HepG2 (cell line): ENCODE results near the gene SOX12. TPM values are rescaled to one million over a fixed set of nuclear protein-coding genes. Genes with fewer than 3 reads are reported as not detected.
A peak's percentile ranks its signal among the peaks of the same experiment; 100 is the strongest.

Source experiments
- CHD2 ChIP-seq: IDR thresholded peaks from 2 replicates; pipeline ENCODE4 v1.6.1; 2011; ENCODE audit warnings: low read depth, low read length, improper control_type of control experiment
- CHD4 ChIP-seq: fragments of 200-600 bp; sonication (generic); IDR thresholded peaks from 2 replicates; pipeline ENCODE4 v1.7.0; 2017; ENCODE audit warnings: mild to moderate bottlenecking, low read length, borderline replicate concordance
- FOSL1 ChIP-seq: sonication (generic); formaldehyde crosslinking; IDR thresholded peaks from 2 replicates; pipeline ENCODE4 v1.9.0; 2021; ENCODE audit warnings: missing genetic modification reagents, borderline replicate concordance
- GABPB1 ChIP-seq: IDR thresholded peaks from 2 replicates; pipeline ENCODE4 v1.6.1; 2016; ENCODE audit warnings: mild to moderate bottlenecking, missing genetic modification reagents, moderate library complexity, missing compliant biosample characterization
- KDM6A ChIP-seq: IDR thresholded peaks from 2 replicates; pipeline ENCODE4 v1.6.1; 2016; ENCODE audit warnings: low read depth
- KLF6 ChIP-seq: IDR thresholded peaks from 2 replicates; pipeline ENCODE4 v1.8.0; 2016; ENCODE audit warnings: missing biosample characterization, missing genetic modification reagents
- MAFF ChIP-seq: IDR thresholded peaks from 2 replicates; pipeline ENCODE4 v1.6.1; 2011; ENCODE audit warnings: low read depth, low read length, improper control_type of control experiment
- MAFG ChIP-seq: sonication (generic); formaldehyde crosslinking; IDR thresholded peaks from 2 replicates; pipeline ENCODE4 v1.5.1; 2020; ENCODE audit warnings: mild to moderate bottlenecking, missing genetic modification reagents
- NR0B2 ChIP-seq: sonication (generic); formaldehyde crosslinking; IDR thresholded peaks from 2 replicates; pipeline ENCODE4 v1.4.0; 2020; ENCODE audit warnings: mild to moderate bottlenecking, missing genetic modification reagents
- PITX1 ChIP-seq: sonication (generic); formaldehyde crosslinking; IDR thresholded peaks from 2 replicates; pipeline ENCODE4 v1.5.1; 2020; ENCODE audit warnings: mild to moderate bottlenecking, missing genetic modification reagents
- POLR2AphosphoS2 ChIP-seq: IDR thresholded peaks from 2 replicates; pipeline ENCODE4 v1.6.1; 2011; ENCODE audit warnings: low read depth, low read length, improper control_type of control experiment
- RBAK ChIP-seq: sonication (generic); formaldehyde crosslinking; IDR thresholded peaks from 2 replicates; pipeline ENCODE4 v1.5.1; 2020; ENCODE audit warnings: mild to moderate bottlenecking, missing genetic modification reagents
- SALL1 ChIP-seq: sonication (generic); formaldehyde crosslinking; IDR thresholded peaks from 2 replicates; pipeline ENCODE4 v1.8.0; 2022; ENCODE audit warnings: mild to moderate bottlenecking, missing genetic modification reagents
- SMARCC2 ChIP-seq: fragments of 450-650 bp; IDR thresholded peaks from 2 replicates; pipeline ENCODE4 v1.6.1; 2017; ENCODE audit warnings: antibody characterized with exemption, mild to moderate bottlenecking
- TCF7L2 ChIP-seq: IDR thresholded peaks from 2 replicates; pipeline ENCODE4 v1.6.1; 2011; ENCODE audit warnings: mild to moderate bottlenecking, low read depth, low read length, moderate library complexity
- TSC22D2 ChIP-seq: sonication (generic); formaldehyde crosslinking; IDR thresholded peaks from 2 replicates; pipeline ENCODE4 v1.5.1; 2020; ENCODE audit warnings: missing genetic modification reagents, mild to moderate bottlenecking, borderline replicate concordance
- WIZ ChIP-seq: sonication (generic); formaldehyde crosslinking; IDR thresholded peaks from 2 replicates; pipeline ENCODE4 v1.5.1; 2020; ENCODE audit warnings: mild to moderate bottlenecking, missing genetic modification reagents
- XRCC5 ChIP-seq: fragments of 200-400 bp; formaldehyde crosslinking; optimal IDR thresholded peaks from 2 replicates; pipeline ENCODE3; 2017; ENCODE audit warnings: mild to moderate bottlenecking, low read length
- ZBTB7B ChIP-seq: sonication (generic); formaldehyde crosslinking; IDR thresholded peaks from 2 replicates; pipeline ENCODE4 v1.4.0; 2020; ENCODE audit warnings: missing genetic modification reagents
- ZC3H4 ChIP-seq: sonication (generic); formaldehyde crosslinking; IDR thresholded peaks from 2 replicates; pipeline ENCODE4 v1.4.0; 2020; ENCODE audit warnings: missing genetic modification reagents, borderline replicate concordance
- ZFP90 ChIP-seq: sonication (generic); formaldehyde crosslinking; IDR thresholded peaks from 2 replicates; pipeline ENCODE4 v1.8.0; 2022; ENCODE audit warnings: missing genetic modification reagents, mild to moderate bottlenecking, inconsistent platforms, borderline replicate concordance
- ZNF260 ChIP-seq: sonication (generic); formaldehyde crosslinking; IDR thresholded peaks from 2 replicates; pipeline ENCODE4 v1.4.0; 2020; ENCODE audit warnings: missing genetic modification reagents, low read depth, mild to moderate bottlenecking, borderline replicate concordance
- ZNF292 ChIP-seq: sonication (generic); formaldehyde crosslinking; IDR thresholded peaks from 2 replicates; pipeline ENCODE4 v1.8.1; 2022; ENCODE audit warnings: mild to moderate bottlenecking, low read depth, missing genetic modification reagents, borderline replicate concordance
- ZNF550 ChIP-seq: sonication (generic); formaldehyde crosslinking; IDR thresholded peaks from 2 replicates; pipeline ENCODE4 v1.4.0; 2020; ENCODE audit warnings: mild to moderate bottlenecking, missing genetic modification reagents, borderline replicate concordance
- ZNF577 ChIP-seq: sonication (generic); formaldehyde crosslinking; IDR thresholded peaks from 2 replicates; pipeline ENCODE4 v1.4.0; 2020; ENCODE audit warnings: mild to moderate bottlenecking, low read depth, missing genetic modification reagents, borderline replicate concordance
- ZNF629 ChIP-seq: sonication (generic); formaldehyde crosslinking; conservative IDR thresholded peaks from 2 replicates; pipeline ENCODE4 v1.5.0; 2020; ENCODE audit warnings: missing genetic modification reagents
- ZNF710 ChIP-seq: sonication (generic); formaldehyde crosslinking; IDR thresholded peaks from 2 replicates; pipeline ENCODE4 v1.5.0; 2020; ENCODE audit warnings: mild to moderate bottlenecking, missing genetic modification reagents, borderline replicate concordance
- ZNF724P ChIP-seq: sonication (generic); formaldehyde crosslinking; IDR thresholded peaks from 2 replicates; pipeline ENCODE4 v1.8.0; 2022; ENCODE audit warnings: missing genetic modification reagents, borderline replicate concordance
- ZNF761 ChIP-seq: sonication (generic); formaldehyde crosslinking; conservative IDR thresholded peaks from 2 replicates; pipeline ENCODE4 v1.4.0; 2020; ENCODE audit warnings: mild to moderate bottlenecking, missing genetic modification reagents
- ZNF850 ChIP-seq: sonication (generic); formaldehyde crosslinking; conservative IDR thresholded peaks from 2 replicates; pipeline ENCODE4 v1.9.0; 2021; ENCODE audit warnings: mild to moderate bottlenecking, missing genetic modification reagents
- polyA plus RNA-seq, 8 experiments: library from polyadenylated mRNA; depleted of rRNA in 3 of 8; stranded (reverse) in 7 of 8; unstranded in 1 of 8; fragments of >200 nt; fragmentation: Illumina TruSeq in 4 of 8; extraction: Trizol in 4 of 8; gene quantifications; 2 replicates each; pipeline versions ENCODE4 v1.2.1 to v1.2.3, GENCODE V29; 2011 to 2016; ENCODE audit warnings: low read depth in 4 of 8, missing spikeins in 1 of 8, mixed read lengths in 1 of 8; ENCODE audit not compliant: insufficient read depth in 1 of 8
- total RNA-seq, 5 experiments: library from RNA; depleted of rRNA; stranded (reverse); fragments of >200 nt; fragmentation: Illumina TruSeq; extraction: Trizol; gene quantifications; 2 replicates each; pipeline ENCODE4 v1.2.3, GENCODE V29; 2016; ENCODE audit warnings: low read depth in 1 of 5

Gene SOX12
- total and polyA plus RNA-seq, 2 of the 13 experiments (the other 11 are each of a cell fraction or from before 2014, with no cell fraction given), result 10.0 to 18.7 TPM

- TF ChIP-seq WIZ (CRISPR knock-in tag), result peak; percentile 90; the same call in 1 of the 2 replicates
- TF ChIP-seq ZNF724P (CRISPR knock-in tag), result peak; percentile 93
- TF ChIP-seq ZFP90 (CRISPR knock-in tag), result peak; percentile 97
- TF ChIP-seq MAFG, result no peak
- TF ChIP-seq ZNF629 (CRISPR knock-in tag), result peak; percentile 44; the same call in 1 of the 2 replicates
- peak; percentile 57; the same call in 1 of the 2 replicates for TF ChIP-seq POLR2AphosphoS2
- TF ChIP-seq KLF6, result peak; percentile 87
- TF ChIP-seq GABPB1 (CRISPR knock-in tag), result peak; percentile 93
- TF ChIP-seq CHD2, result peak; percentile 76
- 0 out of 2 replicates have a peak, but pooled peaks have one; percentile 32 for TF ChIP-seq ZNF761 (CRISPR knock-in tag)
- TF ChIP-seq SALL1, result peak; percentile 97
- peak; percentile 69; the same call in 1 of the 2 replicates for TF ChIP-seq ZNF292 (CRISPR knock-in tag)
- no peak for TF ChIP-seq MAFF
- TF ChIP-seq ZNF850 (CRISPR knock-in tag), result no peak
- TF ChIP-seq KDM6A (CRISPR knock-in tag), result peak; percentile 98
- peak; percentile 86 for TF ChIP-seq ZNF710 (CRISPR knock-in tag)
- TF ChIP-seq ZNF260 (CRISPR knock-in tag), result no peak
- no peak for TF ChIP-seq FOSL1 (CRISPR knock-in tag)
- TF ChIP-seq XRCC5, result peak; percentile 93
- peak; percentile 99 for TF ChIP-seq ZBTB7B (CRISPR knock-in tag)
- TF ChIP-seq TSC22D2 (CRISPR knock-in tag), result peak; percentile 93; the same call in 1 of the 2 replicates
- TF ChIP-seq TCF7L2, result no peak
- peak; percentile 79; the same call in 1 of the 2 replicates for TF ChIP-seq PITX1 (CRISPR knock-in tag)
- TF ChIP-seq RBAK (CRISPR knock-in tag), result 0 out of 2 replicates have a peak, but pooled peaks have one; percentile 16
- no peak for TF ChIP-seq SMARCC2
- 0 out of 2 replicates have a peak, but pooled peaks have one; percentile 15 for TF ChIP-seq CHD4
- 0 out of 2 replicates have a peak, but pooled peaks have one; percentile 52 for TF ChIP-seq ZNF577 (CRISPR knock-in tag)
- no peak for TF ChIP-seq ZNF550 (CRISPR knock-in tag)
- TF ChIP-seq ZC3H4 (CRISPR knock-in tag), result peak; percentile 30; the same call in 1 of the 2 replicates
- TF ChIP-seq NR0B2 (CRISPR knock-in tag), result 0 out of 2 replicates have a peak, but pooled peaks have one; percentile 36
These were observed 22.5 kb downstream of the SOX12 start (continued) for GRCh38 chr20:347640-348484.
